ENCODE measurements around the gene LRRN4. TPM values are rescaled to one million over a fixed set of nuclear protein-coding genes. Genes with fewer than 3 reads are reported as not detected.
A peak's percentile ranks its signal among the peaks of the same experiment; 100 is the strongest.

Gene LRRN4
- total and polyA plus RNA-seq, 9 of the 15 experiments (the other 6 are each of a cell fraction or from before 2014, with no cell fraction given): not detected

GRCh38 chr20:6034134-6034969 is 19.5 kb downstream of the LRRN4 start (continued):
- TF ChIP-seq PBX2 (CRISPR knock-in tag; IDR thresholded peaks at IDR 0.05; ENCODE audit: low read depth): no peak
- TF ChIP-seq PBX2 (tag; conservative IDR thresholded peaks at IDR 0.05; ENCODE audit: low read depth): peak; percentile 95
- TF ChIP-seq MCM5 (IDR thresholded peaks at IDR 0.05; ENCODE audit: low read depth): no peak
- peak; percentile 11; the same call in 1 of the 2 replicates for TF ChIP-seq ESRRA (IDR thresholded peaks at IDR 0.05; ENCODE audit: borderline replicate concordance, low read depth)
- no peak for TF ChIP-seq FIP1L1 (IDR thresholded peaks at IDR 0.05; ENCODE audit: low read depth, low read length, poor library complexity, severe bottlenecking)
- peak; percentile 68; the same call in 1 of the 2 replicates for TF ChIP-seq DPF2 (IDR thresholded peaks at IDR 0.05)
- no peak for TF ChIP-seq ZNF445 (CRISPR knock-in tag; IDR thresholded peaks at IDR 0.05; ENCODE audit: low read depth)
- peak; percentile 7; the same call in 1 of the 2 replicates for TF ChIP-seq TAL1 (IDR thresholded peaks at IDR 0.05)
- TF ChIP-seq ZFP91 (CRISPR knock-in tag; IDR thresholded peaks at IDR 0.05): no peak
- no peak for TF ChIP-seq KAT7 (CRISPR knock-in tag; IDR thresholded peaks at IDR 0.05; ENCODE audit: borderline replicate concordance)
- TF ChIP-seq DLX4 (CRISPR knock-in tag; IDR thresholded peaks at IDR 0.05): no peak
- TF ChIP-seq SIN3B (IDR thresholded peaks at IDR 0.05; ENCODE audit: low read depth): no peak
- TF ChIP-seq ARHGAP35 (IDR thresholded peaks at IDR 0.05; ENCODE audit: partially characterized antibody): no peak
- TF ChIP-seq FOXJ3 (CRISPR knock-in tag; IDR thresholded peaks at IDR 0.05): no peak
- peak; percentile 34 for TF ChIP-seq PRDM10 (IDR thresholded peaks at IDR 0.05; ENCODE audit: partially characterized antibody)
- no peak for TF ChIP-seq BCOR (IDR thresholded peaks at IDR 0.05)
- TF ChIP-seq ZNF655 (CRISPR knock-in tag; IDR thresholded peaks at IDR 0.05): no peak
- TF ChIP-seq HDGF (IDR thresholded peaks at IDR 0.05): no peak
